Fibroblast of lung (primary cell): Measurements from ENCODE around the gene TMEM74B.

Source experiments
- CTCF ChIP-seq, 2 donors: IDR thresholded peaks in 1 of 2; conservative IDR thresholded peaks in 1 of 2; 1 replicate in 1 of 2; 2 replicates in 1 of 2; pipeline ENCODE4 v1.5.1; 2011 to 2012; ENCODE audit warnings: low read length in 2 of 2, control low read depth in 1 of 2, inconsistent platforms in 1 of 2, low read depth in 1 of 2, mild to moderate bottlenecking in 1 of 2
- EZH2 ChIP-seq: IDR thresholded peaks from 2 replicates; pipeline ENCODE4 v1.5.1; 2012; ENCODE audit warnings: low read length, control low read depth, mild to moderate bottlenecking; ENCODE audit errors: missing control alignments

GRCh38 chr20:1197801-1198200 lies 13.0 kb upstream of the TMEM74B start:
- no peak for TF ChIP-seq CTCF (conservative IDR thresholded peaks at IDR 0.05 in 1 of 2, IDR thresholded peaks at IDR 0.05 in 1 of 2; ENCODE audit: low read depth in 1 of 2, low read length in 2 of 2)
- no peak for TF ChIP-seq EZH2
